ENCODE measurements around the gene KREMEN1. TPM values are rescaled to one million over a fixed set of nuclear protein-coding genes. Genes with fewer than 3 reads are reported as not detected.

Gene KREMEN1
- total RNA-seq, 1 experiment from 2014 or later = 5.8 TPM

GRCh38 chr22:29216873-29217666 is 144.2 kb downstream of the KREMEN1 start:
- H3K27ac Mint-ChIP-seq = no peak overlapping the region
- no peaks in the 10 kb centered on the region for H3K36me3 Mint-ChIP-seq
- H3K27me3 Mint-ChIP-seq (ENCODE audit: low read depth) = no peaks in the 10 kb centered on the region
- DNase-seq (ENCODE audit: low spot score) = no peak
- no peak for ATAC-seq
- no peak for TF ChIP-seq HMGXB4 (CRISPR knock-in tag; IDR thresholded peaks at IDR 0.05)
- no peak for TF ChIP-seq EMX1 (CRISPR knock-in tag; IDR thresholded peaks at IDR 0.05)
- peaks cover 26% of the 10 kb centered on the region for H3K4me1 Mint-ChIP-seq
- CTCF ChIA-PET = interaction anchor here (1.0 to 3.2 kb wide), 3 partner anchors 15 to 63 kb away, joined by 3 to 13 read pairs (median 10); no protein-coding TSS in a partner anchor
- POLR2A ChIA-PET = no interaction called here
- no peak overlapping the region for H3K4me3 Mint-ChIP-seq
- no peaks in the 10 kb centered on the region for H3K9me3 Mint-ChIP-seq

Other genes starting within 250 kb of the KREMEN1 start
- 20.6 to 25.4 TPM (median 21.6 TPM) in 3 replicates for gene ZNRF3, start 189.5 kb upstream of the KREMEN1 start, total RNA-seq (2021)
- not detected in 3 replicates for gene C22orf31, start 11.2 kb upstream of the KREMEN1 start, total RNA-seq (2021)
- 6.0 to 8.6 TPM (median 6.1 TPM) in 3 replicates for gene EMID1, start 132.9 kb downstream of the KREMEN1 start, total RNA-seq (2021)
- 69.6 to 78.2 TPM (median 77.9 TPM) in 3 replicates for gene RHBDD3, start 194.9 kb downstream of the KREMEN1 start, total RNA-seq (2021)
- 377 to 400 TPM (median 384 TPM) in 3 replicates for gene EWSR1, start 195.2 kb downstream of the KREMEN1 start, total RNA-seq (2021)
- gene GAS2L1, start 233.6 kb downstream of the KREMEN1 start, total RNA-seq (2021) = 15.3 to 19.9 TPM (median 15.6 TPM) in 3 replicates
- 1.1 to 1.6 TPM (median 1.6 TPM) in 3 replicates for gene RASL10A, start 242.7 kb downstream of the KREMEN1 start, total RNA-seq (2021)

Measured in WTC11 (cell line).